ENCODE measurements around the gene PDRG1.

Gene PDRG1

DNA sequence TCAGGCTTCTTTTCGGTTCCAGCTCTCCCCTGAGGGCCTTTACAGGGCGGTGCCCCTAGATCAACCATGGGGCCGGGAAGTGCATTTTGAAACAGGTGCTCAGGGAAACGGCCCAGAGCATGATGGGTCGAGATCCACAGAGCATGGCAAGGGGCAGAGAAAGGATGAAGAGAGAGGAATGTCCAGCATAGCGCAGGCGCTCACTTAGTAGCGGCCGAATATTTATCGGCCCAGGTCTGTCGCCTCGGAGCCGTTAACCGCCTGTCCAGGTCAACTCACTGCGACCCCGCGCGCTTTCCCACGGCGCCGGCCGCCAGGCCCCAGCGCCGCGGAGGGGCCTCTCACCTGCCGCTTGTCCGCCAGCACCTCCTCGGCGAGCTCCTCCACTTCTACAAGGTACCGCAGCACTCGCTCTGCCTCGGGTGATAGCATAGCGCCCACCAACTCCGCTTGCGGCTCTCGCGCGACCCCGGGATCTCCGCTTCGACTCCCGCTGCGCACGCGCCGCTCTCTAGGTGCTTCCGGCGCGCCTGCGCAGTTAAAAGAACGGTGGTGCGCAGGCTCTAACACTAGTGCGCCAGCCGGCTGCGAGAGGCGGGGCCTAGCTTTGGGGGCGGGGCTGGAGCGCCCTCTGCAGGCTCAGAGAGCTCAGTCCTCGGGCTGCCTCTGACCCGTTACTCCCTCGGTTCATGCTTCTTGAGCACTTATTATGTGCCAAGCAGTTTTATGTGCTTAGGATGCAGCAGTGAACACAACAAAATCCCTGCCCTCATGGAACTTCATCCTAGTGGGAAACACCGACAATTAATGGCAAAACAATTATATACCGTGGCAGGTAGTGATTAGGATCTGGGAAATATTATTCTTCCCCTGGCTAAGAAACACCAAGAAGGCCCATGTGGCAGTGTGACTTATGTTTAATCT, at the start of gene PDRG1:
Gene PDRG1, minus strand, starts transcription at position 517 of the 924 bp plus-strand sequence. Its CDS starts 85 bp downstream, at position 432.
- peak; percentile 95 to 96 for DNase-seq

DNA sequence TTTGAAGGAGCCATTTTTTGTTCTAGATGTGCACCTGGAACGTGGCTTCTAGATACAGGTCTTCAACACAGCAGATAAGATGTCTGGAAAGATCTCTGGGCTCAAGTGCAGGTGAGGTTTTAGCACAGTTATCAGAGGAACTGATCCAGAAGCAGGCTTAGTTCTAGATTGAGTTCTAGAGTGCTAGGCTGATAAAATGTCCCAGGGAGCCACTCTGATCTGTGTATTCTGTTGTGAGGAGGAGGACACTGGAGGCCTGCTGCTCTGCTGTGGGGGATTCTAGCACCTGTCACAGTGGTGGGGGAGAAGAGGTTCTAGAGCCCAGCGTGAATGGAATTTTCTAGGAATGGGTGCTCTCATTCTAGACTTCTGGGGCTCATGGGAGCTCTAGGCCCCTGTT, 46.4 kb upstream of the PDRG1 start:
- no peak for DNase-seq

- no peak for DNase-seq
Observed at GRCh38 chr20:31996996-31997395, 45.1 kb upstream of the PDRG1 start.

GRCh38 chr20:31992086-31992485, 40.2 kb upstream of the PDRG1 start:
- DNase-seq = no peak

DNA sequence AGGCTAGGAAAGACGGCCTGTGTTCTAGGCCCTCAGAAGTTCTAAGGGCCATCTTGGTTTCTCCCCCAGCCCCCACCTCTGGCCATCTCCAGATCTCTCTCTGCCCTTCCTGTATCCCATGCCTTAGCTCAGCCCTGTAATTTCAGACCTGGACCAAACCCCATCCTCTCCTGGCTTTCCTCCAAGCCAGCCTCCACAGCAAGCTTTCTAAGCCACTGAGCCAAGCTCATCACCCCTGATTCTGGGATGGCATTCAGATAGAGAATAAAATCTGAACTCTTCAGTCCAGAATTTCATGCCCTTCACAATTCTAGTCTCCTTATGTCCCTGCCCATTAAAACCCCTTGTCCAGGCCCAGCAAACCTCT, 39.5 kb upstream of the PDRG1 start:
- peak in 1 of 2 experiments; percentile 49 for DNase-seq

DNA sequence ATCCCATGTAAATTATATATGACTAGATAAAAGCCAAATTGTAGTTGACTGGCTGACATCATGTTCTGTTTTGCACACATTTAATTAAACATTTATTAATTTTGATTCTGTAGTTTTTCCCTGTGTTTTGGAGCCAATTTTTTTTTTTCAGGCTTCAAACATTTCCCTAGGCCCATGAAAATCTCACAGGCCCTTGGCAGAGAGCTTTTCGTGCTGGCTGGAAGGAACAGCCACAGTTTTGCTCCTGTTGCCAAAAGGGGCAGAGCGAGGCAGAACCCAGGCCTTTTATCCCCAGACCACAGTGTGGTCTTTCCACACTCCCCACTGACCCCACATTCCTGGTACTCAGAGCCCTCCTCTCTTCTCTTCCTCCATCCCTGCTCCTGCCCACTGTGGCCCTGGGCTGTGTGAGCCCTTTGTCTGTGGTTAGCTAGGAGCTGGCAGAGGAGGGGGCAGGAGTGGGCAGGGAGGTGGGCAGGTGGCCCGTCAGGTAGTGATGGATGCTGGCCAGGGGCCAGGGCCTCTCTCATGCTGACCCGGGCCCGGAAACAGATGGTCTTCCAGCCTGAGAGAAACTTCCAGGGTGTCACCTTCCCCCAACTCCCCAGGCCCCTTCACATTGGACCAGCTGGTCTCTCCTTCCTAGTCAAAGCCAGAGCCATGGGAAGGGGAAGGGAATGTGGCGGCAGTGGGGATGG, 38.9 kb upstream of the PDRG1 start:
- DNase-seq = peak; percentile 55 to 61

GRCh38 chr20:31989030-31989645, 37.3 kb upstream of the PDRG1 start:
- no peak for DNase-seq

DNA sequence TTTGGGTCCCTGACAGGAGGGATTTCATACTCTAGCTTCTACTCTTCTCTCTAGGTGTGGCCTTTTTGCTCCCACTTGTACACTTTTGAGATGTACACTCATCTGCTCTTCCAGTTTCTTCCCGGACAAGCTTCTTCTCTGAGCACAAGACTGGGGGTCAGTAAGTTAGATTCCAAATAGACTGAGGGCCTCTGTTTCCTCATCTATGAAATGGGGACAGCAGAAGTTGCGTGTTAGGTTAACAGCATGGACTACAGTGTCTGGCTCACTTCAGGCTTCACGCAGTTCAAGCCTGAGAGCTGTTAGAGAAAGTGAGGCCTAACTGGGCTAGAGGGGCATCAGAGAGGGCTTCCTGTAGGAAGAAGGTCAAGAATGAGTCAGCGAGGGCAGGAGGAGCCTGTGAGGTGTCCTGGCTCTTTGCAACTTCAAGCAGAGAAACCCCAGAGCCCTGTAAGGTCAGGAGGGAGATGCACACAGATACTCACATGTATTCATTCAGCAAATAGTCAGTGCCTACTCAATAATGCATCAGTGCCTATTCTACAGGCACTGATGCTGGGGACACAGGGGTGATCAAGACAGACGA, 36.7 kb upstream of the PDRG1 start:
- no peak for DNase-seq

DNA sequence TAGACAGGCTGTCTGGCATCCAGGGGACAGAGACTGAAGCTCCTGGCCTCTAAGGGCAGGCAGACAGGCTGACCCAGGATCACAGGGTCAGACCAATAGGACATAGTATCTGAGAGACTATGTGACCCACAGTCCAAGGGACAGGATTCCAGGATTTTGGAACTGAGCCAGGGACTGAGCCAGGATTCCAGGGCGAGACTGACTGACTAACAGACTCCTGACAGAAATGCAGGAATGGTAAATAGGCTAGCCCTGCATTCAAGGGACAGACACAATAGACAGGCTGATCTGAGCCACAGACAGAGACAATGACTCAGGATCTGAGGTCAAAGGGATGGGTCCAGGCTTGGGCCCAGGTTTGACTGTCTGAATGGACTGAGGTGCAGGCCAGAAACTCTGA, 35.9 kb upstream of the PDRG1 start:
- no peak for DNase-seq

GRCh38 chr20:31984981-31985471, 33.2 kb upstream of the PDRG1 start:
- no peak for DNase-seq

DNA sequence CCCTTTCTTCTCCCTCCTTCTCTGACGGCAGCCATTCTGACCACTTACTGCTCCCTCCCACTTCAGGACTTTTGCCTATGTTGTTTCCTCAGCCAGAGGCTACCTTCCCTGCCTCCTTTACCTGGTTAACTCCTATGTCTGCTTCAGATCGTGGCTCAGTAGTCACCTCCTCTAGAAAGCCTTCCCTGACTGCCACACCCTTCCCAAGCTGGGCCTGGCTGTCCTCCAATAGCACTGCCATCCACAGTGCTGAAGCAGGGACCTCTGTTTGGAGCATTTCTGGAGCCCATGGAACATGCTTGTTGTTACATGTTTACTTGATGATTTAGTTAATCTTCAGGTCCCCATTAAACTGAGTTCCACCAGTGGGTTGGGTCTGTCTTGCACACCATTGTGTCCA, 29.9 kb upstream of the PDRG1 start:
- no peak for DNase-seq

DNA sequence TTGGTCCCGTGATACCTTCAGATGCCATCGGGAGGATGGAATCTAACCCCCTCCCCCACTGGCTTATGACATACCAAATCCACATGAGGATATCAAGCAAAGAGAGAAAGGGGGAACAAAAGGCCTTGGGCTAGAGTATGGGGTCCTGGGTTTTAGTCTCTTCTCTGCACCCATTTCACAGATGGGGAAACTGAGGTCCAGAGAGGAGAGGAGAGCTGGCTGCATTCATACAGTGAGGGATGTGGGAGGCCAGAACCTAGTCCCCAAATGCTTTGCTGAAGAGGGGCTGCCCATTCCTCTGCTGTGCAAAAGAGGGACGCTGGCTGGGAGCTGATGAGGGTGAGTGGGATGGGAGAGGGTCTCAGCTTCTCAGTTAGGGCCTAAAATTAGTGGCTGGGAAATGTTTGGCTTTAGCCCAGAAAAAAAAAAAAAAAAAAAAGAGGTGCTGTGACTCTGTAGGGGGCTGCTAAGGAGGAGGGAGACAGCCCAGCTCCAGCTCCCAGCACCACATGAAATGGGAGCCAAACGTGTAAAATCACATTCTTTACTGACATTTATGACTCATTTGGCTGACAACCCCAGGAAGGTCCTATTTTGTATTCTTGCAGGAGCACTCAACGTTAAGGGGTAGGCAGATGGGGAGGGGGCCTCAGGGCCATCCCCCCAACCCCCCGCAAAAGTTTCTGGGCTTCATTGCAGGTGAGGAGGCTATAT, 28.0 kb upstream of the PDRG1 start:
- DNase-seq = no peak

- DNase-seq = no peak
Observed at GRCh38 chr20:31977080-31977479, 25.2 kb upstream of the PDRG1 start.

- DNase-seq = no peak
Observed at GRCh38 chr20:31975874-31976273, 24.0 kb upstream of the PDRG1 start.

GRCh38 chr20:31974951-31975487, 23.2 kb upstream of the PDRG1 start:
- DNase-seq = no peak

DNA sequence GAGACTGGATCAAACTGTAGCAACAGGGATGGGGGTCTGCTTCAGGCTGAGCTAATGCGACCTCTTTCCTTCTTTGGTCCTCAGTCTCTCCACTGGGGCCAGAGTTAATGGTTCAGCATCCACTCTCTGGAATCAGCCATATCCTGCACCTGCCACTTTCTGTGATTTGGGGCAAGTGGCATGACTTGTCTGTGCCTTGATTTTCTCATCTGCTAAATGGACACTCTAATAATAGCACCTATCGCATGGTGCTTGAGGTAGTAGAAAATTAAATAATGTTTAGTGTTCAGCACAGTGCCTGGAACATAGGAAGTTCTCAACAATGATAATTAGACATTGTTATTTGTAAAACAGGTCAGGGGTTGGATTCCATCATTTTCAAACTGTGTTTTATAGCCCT, 22.4 kb upstream of the PDRG1 start:
- DNase-seq = no peak

GRCh38 chr20:31972471-31973021, 20.7 kb upstream of the PDRG1 start:
- DNase-seq = no peak

- no peak for DNase-seq
Observed at GRCh38 chr20:31969991-31970390, 18.1 kb upstream of the PDRG1 start.

- DNase-seq = peak in 1 of 2 experiments; percentile 19
Observed at GRCh38 chr20:31968291-31969126, 16.7 kb upstream of the PDRG1 start.

DNA sequence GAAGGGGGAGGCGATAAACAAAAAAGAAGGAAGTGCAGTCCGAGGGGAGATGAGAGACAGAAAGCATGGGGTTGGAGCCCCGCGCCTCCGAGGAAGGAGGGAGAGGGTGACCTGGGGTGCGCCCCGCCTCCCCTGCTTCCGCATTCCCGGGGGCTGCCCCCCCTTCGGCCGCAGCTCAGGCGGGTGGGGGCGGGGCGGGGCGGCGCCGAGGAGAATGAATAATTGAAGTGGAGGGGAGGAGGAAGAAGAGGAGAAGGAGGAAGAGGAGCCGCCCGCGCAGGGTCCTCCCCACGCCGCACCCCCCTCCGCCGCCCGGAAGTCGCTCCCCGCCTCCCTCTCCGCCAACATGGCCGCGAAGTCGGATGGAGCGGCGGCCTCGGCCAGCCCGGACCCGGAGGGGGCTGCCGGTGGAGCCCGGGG, 16.0 kb upstream of the PDRG1 start, which contains the start of gene XKR7:
Gene XKR7, plus strand, starts transcription at position 322 of the 420 bp plus-strand sequence. Its CDS starts 25 bp downstream, at position 347.
- peak; percentile 53 to 56 for DNase-seq

Data from NCI-H2081 (cell line).